GM19043 (cell line): ENCODE results near the gene DLK1.

Experiments used
- ATAC-seq: cut with Tn5 transposase; IDR thresholded peaks from one replicate; pipeline ENCODE4 v1.9.1; 2021; ENCODE audit warnings: low read depth; ENCODE audit not compliant: unreplicated experiment

The DLK1 gene

GRCh38 chr14:100712490-100712889 is 14.2 kb upstream of the DLK1 start:
- ATAC-seq = no peak

GRCh38 chr14:100713705-100714104 is 13.0 kb upstream of the DLK1 start:
- ATAC-seq = no peak

- no peak for ATAC-seq
Observed at GRCh38 chr14:100714258-100714892, 12.3 kb upstream of the DLK1 start.

- no peak for ATAC-seq
Observed at GRCh38 chr14:100715332-100715731, 11.4 kb upstream of the DLK1 start.

- no peak for ATAC-seq
Observed at GRCh38 chr14:100715803-100716202, 10.9 kb upstream of the DLK1 start.

GRCh38 chr14:100717386-100717785 is 9.3 kb upstream of the DLK1 start:
- ATAC-seq = no peak

GRCh38 chr14:100719976-100720520 is 6.6 kb upstream of the DLK1 start:
- no peak for ATAC-seq

- no peak for ATAC-seq
Observed at GRCh38 chr14:100721568-100721967, 5.1 kb upstream of the DLK1 start.

GRCh38 chr14:100722367-100722766 is 4.3 kb upstream of the DLK1 start:
- no peak for ATAC-seq

GRCh38 chr14:100723135-100723829 is 3.4 kb upstream of the DLK1 start:
- ATAC-seq = no peak

GRCh38 chr14:100723830-100724437 is 2.8 kb upstream of the DLK1 start:
- ATAC-seq = no peak

- ATAC-seq = no peak
Observed at GRCh38 chr14:100724536-100724935, 2.2 kb upstream of the DLK1 start.

GRCh38 chr14:100725587-100726387 is 905 bp upstream of the DLK1 start:
- no peak for ATAC-seq

GRCh38 chr14:100727086-100727872 is 587 bp downstream of the DLK1 start:
- ATAC-seq = no peak

GRCh38 chr14:100727873-100728240 is 1.2 kb downstream of the DLK1 start:
- ATAC-seq = no peak

GRCh38 chr14:100728962-100729361 is 2.3 kb downstream of the DLK1 start:
- ATAC-seq = no peak

- no peak for ATAC-seq
Observed at GRCh38 chr14:100729982-100730381, 3.3 kb downstream of the DLK1 start.

- no peak for ATAC-seq
Observed at GRCh38 chr14:100730581-100730980, 3.9 kb downstream of the DLK1 start.

- ATAC-seq = no peak
Observed at GRCh38 chr14:100731011-100731670, 4.4 kb downstream of the DLK1 start.
